ENCODE data around the gene C11orf68. TPM values are rescaled to one million over a fixed set of nuclear protein-coding genes. Genes with fewer than 3 reads are reported as not detected.

Gene C11orf68
- total and polyA plus RNA-seq, 8 donors = 3.1 to 31.3 (median 13.7) TPM

- no peak for TF ChIP-seq POLR2A (IDR thresholded peaks at IDR 0.05)
- no peak for TF ChIP-seq CTCF (IDR thresholded peaks at IDR 0.05)
- no peak for TF ChIP-seq POLR2AphosphoS5 (IDR thresholded peaks at IDR 0.05)
- TF ChIP-seq EP300 (IDR thresholded peaks at IDR 0.05) = no peak
- intact Hi-C loops (cut with DNase I; ENCODE audit: low total_unique reads) = no loop called here
- Histone ChIP-seq H3K27ac (no peak overlapping the region), H3K4me3 (no peak overlapping the region), H3K9me3 (no peaks in the 10 kb centered on the region), H3K36me3 (peaks cover 60 to 71% (median 71%) of the 10 kb centered on the region in 4 donors), H3K27me3 (no peaks in the 10 kb centered on the region), H3K4me1 (peaks cover 13 to 37% (median 30%) of the 10 kb centered on the region in 4 donors)
- WGBS, 5 donors = 93 to 95% (median 94%) methylated on average over 28 to 36 of the region's 36 CpGs
- DNase-seq = no peak
These were observed 47.3 kb upstream of the C11orf68 start for GRCh38 chr11:65965986-65966762.

- Histone ChIP-seq H3K4me1 (peaks cover 17 to 39% (median 36%) of the 10 kb centered on the region in 4 donors), H3K9me3 (no peaks in the 10 kb centered on the region), H3K27me3 (no peaks in the 10 kb centered on the region), H3K4me3 (no peak overlapping the region), H3K36me3 (peaks cover 56 to 65% (median 64%) of the 10 kb centered on the region in 4 donors), H3K27ac (no peak overlapping the region)
- intact Hi-C loops (cut with DNase I; ENCODE audit: low total_unique reads) = loop anchor here (5.0 kb wide), 1 partner anchor 83 kb away; no protein-coding TSS in a partner anchor
- TF ChIP-seq POLR2AphosphoS5 (IDR thresholded peaks at IDR 0.05) = no peak
- no peak for TF ChIP-seq EP300 (IDR thresholded peaks at IDR 0.05)
- TF ChIP-seq CTCF (IDR thresholded peaks at IDR 0.05) = no peak
- no peak for DNase-seq
- 79 to 94% (median 85%) methylated on average over 9 to 10 of the region's 10 CpGs for WGBS, 5 donors
These were observed 46.0 kb upstream of the C11orf68 start for GRCh38 chr11:65964906-65965305.

GRCh38 chr11:65962141-65962564, 43.3 kb upstream of the C11orf68 start:
- peak overlapping the region; percentile 97 to 100 (median 98) for H3K4me3 ChIP-seq
- peaks cover 29 to 37% (median 37%) of the 10 kb centered on the region in 4 donors for H3K36me3 ChIP-seq
- H3K27me3 ChIP-seq = peaks cover 0 to 12% (median 0%) of the 10 kb centered on the region in 3 donors
- TF ChIP-seq EP300 (IDR thresholded peaks at IDR 0.05) = no peak
- no peak for TF ChIP-seq CTCF (IDR thresholded peaks at IDR 0.05)
- no peak for TF ChIP-seq POLR2AphosphoS5 (IDR thresholded peaks at IDR 0.05)
- TF ChIP-seq POLR2A (IDR thresholded peaks at IDR 0.05) = no peak
- intact Hi-C loops (cut with DNase I; ENCODE audit: low total_unique reads) = loop anchor here (5.0 kb wide), 1 partner anchor 80 kb away; no protein-coding TSS in a partner anchor
- H3K27ac ChIP-seq = peak overlapping the region in 4 of 5 donors; percentile 86 to 94 (median 92)
- 2 to 8% (median 5%) methylated on average over 8 to 13 of the region's 13 CpGs for WGBS, 5 donors
- no peak for DNase-seq
- peaks cover 17 to 38% (median 32%) of the 10 kb centered on the region in 4 donors for H3K4me1 ChIP-seq
- no peaks in the 10 kb centered on the region for H3K9me3 ChIP-seq

- WGBS, 5 donors = 0 to 1% (median 0%) methylated on average over 32 to 97 of the region's 97 CpGs
- H3K9me3 ChIP-seq = no peaks in the 10 kb centered on the region
- peaks cover 17 to 38% (median 32%) of the 10 kb centered on the region in 4 donors for H3K4me1 ChIP-seq
- peak within 1 kb of the TSS; percentile 97 to 100 (median 98) for H3K4me3 ChIP-seq
- H3K27ac ChIP-seq = peak within 1 kb of the TSS; percentile 81 to 94 (median 91)
- intact Hi-C loops (cut with DNase I; ENCODE audit: low total_unique reads) = loop anchor here (5.0 kb wide), 1 partner anchor 79 kb away; no protein-coding TSS in a partner anchor
- peaks cover 0 to 12% (median 0%) of the 10 kb centered on the region in 3 donors for H3K27me3 ChIP-seq
- DNase-seq = peak; percentile 97 to 99
- H3K36me3 ChIP-seq = peaks cover 23 to 31% (median 30%) of the 10 kb centered on the region in 4 donors
- no peak for TF ChIP-seq EP300 (IDR thresholded peaks at IDR 0.05)
- peak in 1 of 4 donors; percentile 4 for TF ChIP-seq POLR2A (IDR thresholded peaks at IDR 0.05)
- peak in 1 of 7 experiments; percentile 29 for TF ChIP-seq CTCF (IDR thresholded peaks at IDR 0.05)
- TF ChIP-seq POLR2AphosphoS5 (IDR thresholded peaks at IDR 0.05) = peak; percentile 75 to 97 (median 93)
These were observed 42.6 kb upstream of the C11orf68 start, which contains the start of gene SART1 for GRCh38 chr11:65961267-65962140. Gene SART1 (plus strand): TSS chr11:65961734. CDS start chr11:65961781, 47 bp downstream.

Data from stomach (tissue), 9 donors.